ENCODE measurements around the gene PIEZO1.

PIEZO1 gene

GRCh38 chr16:88778541-88779065 lies 6.4 kb downstream of the PIEZO1 start:
- ChIA-PET CTCF (interaction anchor here (0.7 kb wide), 1 partner anchor 15 kb away, joined by 3 read pairs; no protein-coding TSS in a partner anchor), POLR2A (interaction anchor here (0.6 kb wide), 1 partner anchor 8 kb away, joined by 3 read pairs; no protein-coding TSS in a partner anchor)
- DNase-seq (ENCODE audit: low read depth, low spot score): no peak
- no peak for TF ChIP-seq CTCF (IDR thresholded peaks at IDR 0.05; ENCODE audit: insufficient read depth, low read length, missing control alignments)
- no peak overlapping the region for H3K4me3 ChIP-seq (ENCODE audit: low read depth, low read length)

- ChIA-PET POLR2A (no interaction called here), CTCF (interaction anchor here (0.7 to 1.8 kb wide), 2 partner anchors 14 to 41 kb away, joined by 3 to 7 read pairs; no protein-coding TSS in a partner anchor)
- TF ChIP-seq CTCF (IDR thresholded peaks at IDR 0.05; ENCODE audit: insufficient read depth, low read length, missing control alignments): no peak
- no peak overlapping the region for H3K4me3 ChIP-seq (ENCODE audit: low read depth, low read length)
- no peak for DNase-seq (ENCODE audit: low read depth, low spot score)
These were observed 6.8 kb downstream of the PIEZO1 start for GRCh38 chr16:88778271-88778525.

GRCh38 chr16:88777471-88778270 lies 7.3 kb downstream of the PIEZO1 start:
- DNase-seq (ENCODE audit: low read depth, low spot score): no peak

GRCh38 chr16:88775825-88776224 lies 9.2 kb downstream of the PIEZO1 start:
- no peak for TF ChIP-seq CTCF (IDR thresholded peaks at IDR 0.05; ENCODE audit: insufficient read depth, low read length, missing control alignments)
- ChIA-PET POLR2A (no interaction called here), CTCF (interaction anchor here (0.7 to 1.2 kb wide), 2 partner anchors 32 to 39 kb away, joined by 3 read pairs; no protein-coding TSS in a partner anchor)
- DNase-seq (ENCODE audit: low read depth, low spot score): no peak
- H3K4me3 ChIP-seq (ENCODE audit: low read depth, low read length): no peak overlapping the region

More at GRCh38 chr16:88777471-88778270, 7.3 kb downstream of the PIEZO1 start:
- ChIA-PET POLR2A (no interaction called here), CTCF (interaction anchor here (0.7 to 1.8 kb wide), 3 partner anchors 9 to 40 kb away, joined by 3 to 7 read pairs (median 4); no protein-coding TSS in a partner anchor)
- no peak for TF ChIP-seq CTCF (IDR thresholded peaks at IDR 0.05; ENCODE audit: insufficient read depth, low read length, missing control alignments)
- no peak overlapping the region for H3K4me3 ChIP-seq (ENCODE audit: low read depth, low read length)

GRCh38 chr16:88774544-88775393 lies 10.3 kb downstream of the PIEZO1 start:
- DNase-seq (ENCODE audit: low read depth, low spot score): no peak
- H3K4me3 ChIP-seq (ENCODE audit: low read depth, low read length): no peak overlapping the region
- POLR2A ChIA-PET: interaction anchor here (2.0 to 4.7 kb wide), 2 partner anchors 8 to 36 kb away, joined by 7 to 95 read pairs; partner anchors contain the start of gene PIEZO1
- CTCF ChIA-PET: interaction anchor here (4.6 to 25.7 kb wide), 2 partner anchors 8 to 30 kb away, joined by 38 to 544 read pairs; partner anchors contain the start of gene PIEZO1
- no peak for TF ChIP-seq CTCF (IDR thresholded peaks at IDR 0.05; ENCODE audit: insufficient read depth, low read length, missing control alignments)

Data from AG04449 (cell line).